ENCODE data around the gene C4BPB.

Gene C4BPB

GRCh38 chr1:207060596-207060995 lies 28.1 kb upstream of the C4BPB start:
- no peak for DNase-seq

- DNase-seq, result no peak
These were observed 26.6 kb upstream of the C4BPB start for GRCh38 chr1:207062058-207062457.

GRCh38 chr1:207063014-207063413 lies 25.6 kb upstream of the C4BPB start:
- no peak for DNase-seq

- no peak for DNase-seq
These were observed 24.1 kb upstream of the C4BPB start for GRCh38 chr1:207064561-207064960.

- DNase-seq, result no peak
These were observed 21.5 kb upstream of the C4BPB start for GRCh38 chr1:207067185-207067584.

- no peak for DNase-seq
These were observed 21.0 kb upstream of the C4BPB start for GRCh38 chr1:207067665-207068064.

- no peak for DNase-seq
These were observed 19.6 kb upstream of the C4BPB start for GRCh38 chr1:207069061-207069460.

- DNase-seq, result no peak
These were observed 18.7 kb upstream of the C4BPB start for GRCh38 chr1:207069858-207070506.

- peak; percentile 89 for DNase-seq
These were observed 17.8 kb upstream of the C4BPB start for GRCh38 chr1:207070811-207071210.

- DNase-seq, result no peak
These were observed 17.2 kb upstream of the C4BPB start for GRCh38 chr1:207071426-207071825.

GRCh38 chr1:207072233-207072632 lies 16.4 kb upstream of the C4BPB start:
- DNase-seq, result peak; percentile 59

GRCh38 chr1:207073906-207074820 lies 14.5 kb upstream of the C4BPB start:
- DNase-seq, result no peak

GRCh38 chr1:207076181-207076955 lies 12.3 kb upstream of the C4BPB start:
- peak; percentile 70 for DNase-seq

GRCh38 chr1:207077012-207077411 lies 11.6 kb upstream of the C4BPB start:
- DNase-seq, result no peak

GRCh38 chr1:207077470-207078377 lies 10.9 kb upstream of the C4BPB start:
- peak; percentile 92 for DNase-seq

GRCh38 chr1:207078578-207079132 lies 10.0 kb upstream of the C4BPB start:
- no peak for DNase-seq

GRCh38 chr1:207079706-207080241 lies 8.9 kb upstream of the C4BPB start:
- DNase-seq, result no peak

GRCh38 chr1:207081088-207081487 lies 7.6 kb upstream of the C4BPB start:
- DNase-seq, result no peak

- DNase-seq, result no peak
These were observed 6.9 kb upstream of the C4BPB start for GRCh38 chr1:207081806-207082205.

GRCh38 chr1:207084232-207084631 lies 4.4 kb upstream of the C4BPB start:
- no peak for DNase-seq

GRCh38 chr1:207084701-207085180 lies 3.9 kb upstream of the C4BPB start:
- DNase-seq, result peak; percentile 90

- no peak for DNase-seq
These were observed 2.8 kb upstream of the C4BPB start for GRCh38 chr1:207085887-207086286.
